ENCODE results near the gene BCOR. TPM values are rescaled to one million over a fixed set of nuclear protein-coding genes. Genes with fewer than 3 reads are reported as not detected.
A peak's percentile ranks its signal among the peaks of the same experiment; 100 is the strongest.

BCOR gene
- total and polyA plus RNA-seq, 2 of the 13 experiments (the other 11 are each of a cell fraction or from before 2014, with no cell fraction given) = 14.3 to 15.2 TPM

GRCh38 chrX:40013266-40014195, 84.2 kb downstream of the BCOR start:
- FAIRE-seq = peak; percentile 8
- no peak for TF ChIP-seq GRHL1 (CRISPR knock-in tag; conservative IDR thresholded peaks at IDR 0.05)
- no peak for TF ChIP-seq ZNF713 (CRISPR knock-in tag; IDR thresholded peaks at IDR 0.05)
- TF ChIP-seq GABPB1 (CRISPR knock-in tag; IDR thresholded peaks at IDR 0.05) = peak; percentile 37; the same call in 1 of the 2 replicates
- peak; percentile 46 for TF ChIP-seq ZNF687 (CRISPR knock-in tag; IDR thresholded peaks at IDR 0.05)
- no peak for TF ChIP-seq TEF (CRISPR knock-in tag; IDR thresholded peaks at IDR 0.05)
- peak; percentile 10; the same call in 1 of the 3 replicates for TF ChIP-seq MXI1 (IDR thresholded peaks at IDR 0.05; ENCODE audit: borderline replicate concordance, low read depth, low read length)
- no peak for TF ChIP-seq ZSCAN20 (CRISPR knock-in tag; IDR thresholded peaks at IDR 0.05; ENCODE audit: borderline replicate concordance)
- peak; percentile 46; the same call in 1 of the 2 replicates for TF ChIP-seq ZNF609 (CRISPR knock-in tag; IDR thresholded peaks at IDR 0.05; ENCODE audit: borderline replicate concordance)

More at GRCh38 chrX:40013266-40014195, 84.2 kb downstream of the BCOR start:
- H3K4me2 ChIP-seq (ENCODE audit: low read depth, low read length) = peak overlapping the region; percentile 92
- ATAC-seq (peak; percentile 73), DNase-seq (ENCODE audit: low spot score) (peak; percentile 67)
- TSS peak; percentile 79 for BruUV-seq (replicated peaks)
- intact Hi-C loops (cut with micrococcal nuclease; ENCODE audit: unreplicated experiment) (loop anchor here (5.0 kb wide), 2 partner anchors 61 to 84 kb away; partner anchors contain the start of gene BCOR), in situ Hi-C loops (cut with HindIII; ENCODE audit: extremely low pct_ligation_motif_present, low pct_unique_long_range_greater_than_20kb) (loop anchor here (5.0 kb wide), 1 partner anchor 139 kb away; no protein-coding TSS in a partner anchor)
- H3K79me2 ChIP-seq (ENCODE audit: insufficient read depth, low read length) = no peaks in the 10 kb centered on the region
- H2AFZ ChIP-seq (ENCODE audit: low read length) = no peak overlapping the region
- H3K4me1 ChIP-seq (ENCODE audit: insufficient read depth, low read length) = peaks cover 27% of the 10 kb centered on the region
- no peaks in the 10 kb centered on the region for H3K36me3 ChIP-seq (replicated peaks in 1 of 2; ENCODE audit: control insufficient read depth in 1 of 2, insufficient read depth in 2 of 2, low read length in 2 of 2)
- peak overlapping the region; percentile 59 to 77 (median 70); a peak in 5 of 6 replicates for H3K4me3 ChIP-seq (replicated peaks in 1 of 3; ENCODE audit: insufficient read depth in 1 of 3, low read depth in 2 of 3, low read length in 3 of 3)
- H3K27me3 ChIP-seq (ENCODE audit: control insufficient read depth in 1 of 2, insufficient read depth in 2 of 2, low read length in 2 of 2) = no peaks in the 10 kb centered on the region
- no CpG with 5 or more reads among the region's 76 CpGs for WGBS (ENCODE audit: low lambda C conversion rate)
- H3K27ac ChIP-seq (ENCODE audit: extremely low read length, insufficient read depth, low read length) = peak overlapping the region; percentile 98
- H4K20me1 ChIP-seq (ENCODE audit: insufficient read depth, low read length) = no peaks in the 10 kb centered on the region
- POLR2A ChIA-PET = interaction anchor here (0.6 to 4.1 kb wide), 37 partner anchors 8 to 461 kb away, joined by 3 to 41 read pairs (median 6); partner anchors contain the start of gene BCOR
- CTCF ChIA-PET (ENCODE audit: low intra/inter-chr PET ratio, low total read pairs) = no interaction called here
- peak overlapping the region; percentile 86 for H3K9ac ChIP-seq (ENCODE audit: insufficient read depth, low read depth, low read length)
- no peaks in the 10 kb centered on the region for H3K9me3 ChIP-seq (ENCODE audit: low read length)
